Measurements from ENCODE around the gene CACNA1H.

The CACNA1H gene

GRCh38 chr16:1117176-1117900 is 35.6 kb upstream of the CACNA1H start:
- no peak for TF ChIP-seq CTCF (IDR thresholded peaks at IDR 0.05; ENCODE audit: low read depth, low read length, missing control alignments)
- no peak for DNase-seq (ENCODE audit: low read depth)
- H3K4me3 ChIP-seq (ENCODE audit: low read depth, low read length) = no peak overlapping the region

GRCh38 chr16:1117926-1118325 is 35.0 kb upstream of the CACNA1H start:
- no peak overlapping the region for H3K4me3 ChIP-seq (ENCODE audit: low read depth, low read length)
- no peak for TF ChIP-seq CTCF (IDR thresholded peaks at IDR 0.05; ENCODE audit: low read depth, low read length, missing control alignments)
- DNase-seq (ENCODE audit: low read depth) = no peak

GRCh38 chr16:1119129-1119528 is 33.8 kb upstream of the CACNA1H start:
- DNase-seq (ENCODE audit: low read depth) = no peak
- TF ChIP-seq CTCF (IDR thresholded peaks at IDR 0.05; ENCODE audit: low read depth, low read length, missing control alignments) = no peak
- no peak overlapping the region for H3K4me3 ChIP-seq (ENCODE audit: low read depth, low read length)

GRCh38 chr16:1119766-1120576 is 32.9 kb upstream of the CACNA1H start:
- DNase-seq (ENCODE audit: low read depth) = no peak
- no peak overlapping the region for H3K4me3 ChIP-seq (ENCODE audit: low read depth, low read length)
- no peak for TF ChIP-seq CTCF (IDR thresholded peaks at IDR 0.05; ENCODE audit: low read depth, low read length, missing control alignments)

- DNase-seq (ENCODE audit: low read depth) = no peak
- no peak overlapping the region for H3K4me3 ChIP-seq (ENCODE audit: low read depth, low read length)
Measured at GRCh38 chr16:1120577-1120941, 32.3 kb upstream of the CACNA1H start.

GRCh38 chr16:1121009-1121408 is 31.9 kb upstream of the CACNA1H start:
- DNase-seq (ENCODE audit: low read depth) = no peak
- no peak for TF ChIP-seq CTCF (IDR thresholded peaks at IDR 0.05; ENCODE audit: low read depth, low read length, missing control alignments)
- no peak overlapping the region for H3K4me3 ChIP-seq (ENCODE audit: low read depth, low read length)

More at GRCh38 chr16:1120577-1120941, 32.3 kb upstream of the CACNA1H start:
- no peak for TF ChIP-seq CTCF (IDR thresholded peaks at IDR 0.05; ENCODE audit: low read depth, low read length, missing control alignments)

All from GM12864 (cell line).